ENCODE results near the gene CMTM8.

Gene CMTM8

DNA sequence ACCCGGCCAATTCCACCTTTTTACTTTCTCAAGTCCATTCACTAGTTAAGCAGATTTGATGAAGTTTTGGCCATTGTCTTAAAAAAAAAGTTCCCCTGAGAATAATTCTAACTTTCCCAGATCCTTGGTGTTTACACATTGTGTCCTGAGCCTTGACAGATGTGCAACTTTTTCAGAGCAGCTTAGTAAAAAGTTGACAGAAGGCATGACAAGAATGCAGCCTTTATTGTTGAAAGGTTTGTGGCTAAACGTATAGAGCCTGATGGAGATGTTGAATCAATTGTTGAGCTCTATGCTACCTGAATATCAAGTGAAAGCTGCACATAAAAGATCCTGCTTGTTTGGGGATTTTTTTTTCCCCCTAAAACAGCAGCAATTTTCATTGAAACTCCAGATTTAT is 77.8 kb downstream of the CMTM8 start:
- H3K4me3 Mint-ChIP-seq: no peak overlapping the region
- no peak overlapping the region for H3K27ac Mint-ChIP-seq (ENCODE audit: low read depth)
- H3K27me3 Mint-ChIP-seq: peaks cover 13% of the 10 kb centered on the region
- no peaks in the 10 kb centered on the region for H3K9me3 Mint-ChIP-seq
- peaks cover 11% of the 10 kb centered on the region for H3K4me1 Mint-ChIP-seq
- H3K36me3 Mint-ChIP-seq (ENCODE audit: insufficient read depth): no peaks in the 10 kb centered on the region
- ATAC-seq (replicated peaks; ENCODE audit: extremely low read depth, poor library complexity, severe bottlenecking) (no peak), DNase-seq (ENCODE audit: low spot score in 2 of 2) (no peak)

DNA sequence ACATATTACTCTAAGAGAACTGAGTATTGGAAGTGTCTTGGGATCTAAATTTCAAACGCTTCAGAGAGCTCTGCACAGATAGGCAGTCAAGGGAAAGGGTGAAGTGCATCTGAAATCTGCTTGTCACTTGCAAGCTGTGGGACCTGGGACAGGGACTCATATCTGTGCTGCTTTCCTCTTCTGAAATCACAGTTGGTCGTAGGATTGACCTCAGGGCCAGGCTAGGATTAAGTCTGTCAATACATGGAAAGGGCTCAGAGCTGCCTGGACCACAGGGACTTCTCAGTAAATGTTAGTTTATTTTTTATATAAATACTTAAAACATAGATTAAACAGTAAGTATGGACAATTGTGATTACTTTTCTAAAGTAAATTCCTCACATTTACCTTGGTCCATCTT is 78.5 kb downstream of the CMTM8 start:
- H3K4me3 Mint-ChIP-seq: no peak overlapping the region
- peaks cover 11% of the 10 kb centered on the region for H3K4me1 Mint-ChIP-seq
- H3K9me3 Mint-ChIP-seq: no peaks in the 10 kb centered on the region
- H3K27me3 Mint-ChIP-seq: peaks cover 13% of the 10 kb centered on the region
- no peak for DNase-seq (ENCODE audit: low spot score in 2 of 2)
- H3K36me3 Mint-ChIP-seq (ENCODE audit: insufficient read depth): no peaks in the 10 kb centered on the region
- no peak for ATAC-seq (replicated peaks; ENCODE audit: extremely low read depth, poor library complexity, severe bottlenecking)
- no peak overlapping the region for H3K27ac Mint-ChIP-seq (ENCODE audit: low read depth)

DNA sequence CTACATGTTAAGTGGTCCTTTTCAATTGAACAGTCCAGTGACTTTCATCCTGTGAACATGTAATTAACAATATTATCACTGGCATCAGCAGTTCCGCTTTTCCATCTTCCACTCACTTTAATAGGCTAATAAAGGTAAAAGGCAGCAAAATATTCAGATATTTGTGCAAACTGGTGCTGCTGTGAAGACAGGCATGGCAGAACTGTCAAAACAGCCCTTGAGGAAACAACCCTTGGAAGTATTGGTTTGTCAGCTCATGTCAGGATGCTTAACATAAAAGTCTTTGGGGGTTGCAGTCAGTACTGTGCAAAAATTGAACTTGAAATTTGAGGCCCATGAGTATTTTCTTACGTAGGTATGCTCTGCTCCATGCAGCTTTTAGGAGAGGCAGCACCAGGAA is 81.1 kb downstream of the CMTM8 start:
- ATAC-seq (replicated peaks; ENCODE audit: extremely low read depth, poor library complexity, severe bottlenecking): no peak
- DNase-seq (ENCODE audit: low spot score in 2 of 2): no peak
- H3K27ac Mint-ChIP-seq (ENCODE audit: low read depth): no peak overlapping the region
- no peaks in the 10 kb centered on the region for H3K9me3 Mint-ChIP-seq
- H3K36me3 Mint-ChIP-seq (ENCODE audit: insufficient read depth): no peaks in the 10 kb centered on the region
- no peak overlapping the region for H3K4me3 Mint-ChIP-seq
- H3K4me1 Mint-ChIP-seq: no peaks in the 10 kb centered on the region
- peaks cover 13% of the 10 kb centered on the region for H3K27me3 Mint-ChIP-seq

DNA sequence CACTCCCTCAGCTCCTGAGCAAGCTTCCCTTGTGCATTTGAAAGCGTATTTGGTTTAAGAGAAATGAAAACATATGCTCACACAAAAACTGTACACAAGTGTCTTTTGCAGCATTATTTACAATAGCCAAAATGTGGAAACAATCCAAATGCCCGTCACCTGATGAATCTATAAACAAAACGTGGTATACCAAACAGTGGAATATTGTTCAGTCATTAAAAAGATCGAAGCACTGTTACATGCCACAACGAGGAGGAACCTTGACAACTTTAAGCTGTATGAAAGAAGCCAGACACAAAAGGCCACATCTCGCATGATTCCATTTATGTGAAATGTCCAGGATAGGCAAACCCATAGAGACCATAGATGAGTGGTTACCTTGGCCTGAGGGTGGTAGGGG is 81.6 kb downstream of the CMTM8 start:
- Mint-ChIP-seq H3K9me3 (no peaks in the 10 kb centered on the region), H3K4me3 (no peak overlapping the region), H3K27ac (ENCODE audit: low read depth) (no peak overlapping the region), H3K36me3 (ENCODE audit: insufficient read depth) (no peaks in the 10 kb centered on the region), H3K27me3 (peaks cover 13% of the 10 kb centered on the region), H3K4me1 (no peaks in the 10 kb centered on the region)
- DNase-seq (ENCODE audit: low spot score in 2 of 2): no peak
- no peak for ATAC-seq (replicated peaks; ENCODE audit: extremely low read depth, poor library complexity, severe bottlenecking)

DNA sequence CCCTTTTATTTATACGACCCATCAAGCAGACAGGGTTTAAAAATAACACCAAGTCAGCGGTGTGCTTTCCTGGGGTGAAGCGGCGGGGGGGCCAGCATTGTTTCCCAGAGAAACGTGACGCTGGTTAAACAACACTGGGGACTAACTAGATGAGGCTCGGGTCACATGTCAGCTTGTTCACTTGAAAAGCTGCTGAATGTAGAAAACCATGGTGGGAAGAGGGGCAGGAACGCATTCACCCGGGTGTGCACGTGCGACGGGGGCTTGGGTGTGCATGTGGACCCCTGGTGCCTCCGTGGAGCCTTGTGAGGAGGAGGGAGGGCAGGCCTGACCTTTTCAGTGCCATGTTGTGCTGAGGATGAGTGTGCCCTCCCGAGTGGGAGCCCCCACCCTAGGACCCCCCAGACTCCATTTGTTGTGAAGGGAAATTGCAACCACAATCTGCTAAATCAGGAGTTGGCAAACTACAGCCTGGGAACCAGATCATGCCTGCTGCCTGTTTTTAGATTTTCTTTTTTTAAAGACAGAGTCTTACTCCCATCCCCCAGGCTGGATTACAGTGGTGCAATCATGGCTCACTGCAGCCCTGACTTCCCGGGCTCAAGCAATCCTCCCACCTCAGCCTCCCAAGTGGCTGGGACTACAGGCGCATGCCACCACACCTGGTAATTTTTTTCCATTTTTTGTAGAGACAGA is 82.8 kb downstream of the CMTM8 start:
- ATAC-seq (replicated peaks; ENCODE audit: extremely low read depth, poor library complexity, severe bottlenecking) (no peak), DNase-seq (ENCODE audit: low spot score in 2 of 2) (no peak)
- H3K27me3 Mint-ChIP-seq: peaks cover 13% of the 10 kb centered on the region
- H3K9me3 Mint-ChIP-seq: no peaks in the 10 kb centered on the region
- no peak overlapping the region for H3K4me3 Mint-ChIP-seq
- H3K4me1 Mint-ChIP-seq: no peaks in the 10 kb centered on the region
- H3K36me3 Mint-ChIP-seq (ENCODE audit: insufficient read depth): no peaks in the 10 kb centered on the region
- H3K27ac Mint-ChIP-seq (ENCODE audit: low read depth): no peak overlapping the region

DNA sequence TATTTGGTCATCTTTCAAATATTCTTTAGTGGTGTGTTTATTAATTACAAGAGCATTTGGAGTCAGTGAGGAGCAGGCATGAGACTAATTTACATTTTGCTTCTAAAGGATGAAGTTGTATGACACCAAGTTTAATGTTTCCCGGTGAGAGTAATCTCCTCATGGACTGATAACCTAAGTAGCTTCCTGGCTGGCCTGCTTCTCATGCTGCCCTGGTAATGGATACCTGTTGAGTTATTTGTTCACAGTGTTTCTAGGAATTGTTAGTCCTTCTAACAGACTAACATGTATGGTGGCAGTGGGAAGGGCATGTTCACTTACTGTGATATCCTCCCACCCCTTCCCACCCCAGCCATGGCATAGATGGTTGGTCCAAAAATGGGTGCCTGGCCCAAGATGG is 83.8 kb downstream of the CMTM8 start:
- Mint-ChIP-seq H3K27ac (ENCODE audit: low read depth) (no peak overlapping the region), H3K27me3 (peaks cover 13% of the 10 kb centered on the region), H3K4me3 (no peak overlapping the region), H3K4me1 (no peaks in the 10 kb centered on the region), H3K9me3 (no peaks in the 10 kb centered on the region), H3K36me3 (ENCODE audit: insufficient read depth) (no peaks in the 10 kb centered on the region)
- DNase-seq (ENCODE audit: low spot score in 2 of 2): no peak
- no peak for ATAC-seq (replicated peaks; ENCODE audit: extremely low read depth, poor library complexity, severe bottlenecking)

DNA sequence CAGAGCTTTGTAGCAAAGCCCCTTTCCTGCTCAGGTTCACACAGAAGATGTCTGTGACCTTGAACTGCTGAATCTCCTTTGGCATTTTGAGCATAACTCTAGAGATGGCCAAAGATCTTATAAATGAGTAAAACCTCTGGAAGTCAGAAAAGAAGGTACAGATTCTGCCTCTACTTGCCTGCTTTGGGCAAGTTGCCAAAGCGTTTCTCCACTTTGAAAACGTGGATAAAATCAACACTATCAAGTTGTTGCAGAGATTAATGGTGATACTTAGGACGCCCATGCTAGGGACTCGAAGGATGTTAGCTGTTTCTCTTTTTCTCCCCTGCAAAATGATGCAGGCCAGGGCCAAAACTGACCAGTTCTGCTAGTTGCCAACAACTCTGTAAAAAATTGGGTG is 85.1 kb downstream of the CMTM8 start:
- DNase-seq (ENCODE audit: low spot score in 2 of 2): no peak
- Mint-ChIP-seq H3K9me3 (no peaks in the 10 kb centered on the region), H3K4me1 (no peaks in the 10 kb centered on the region), H3K27me3 (peaks cover 13% of the 10 kb centered on the region), H3K27ac (ENCODE audit: low read depth) (no peak overlapping the region), H3K4me3 (no peak overlapping the region), H3K36me3 (ENCODE audit: insufficient read depth) (no peaks in the 10 kb centered on the region)
- ATAC-seq (replicated peaks; ENCODE audit: extremely low read depth, poor library complexity, severe bottlenecking): no peak

DNA sequence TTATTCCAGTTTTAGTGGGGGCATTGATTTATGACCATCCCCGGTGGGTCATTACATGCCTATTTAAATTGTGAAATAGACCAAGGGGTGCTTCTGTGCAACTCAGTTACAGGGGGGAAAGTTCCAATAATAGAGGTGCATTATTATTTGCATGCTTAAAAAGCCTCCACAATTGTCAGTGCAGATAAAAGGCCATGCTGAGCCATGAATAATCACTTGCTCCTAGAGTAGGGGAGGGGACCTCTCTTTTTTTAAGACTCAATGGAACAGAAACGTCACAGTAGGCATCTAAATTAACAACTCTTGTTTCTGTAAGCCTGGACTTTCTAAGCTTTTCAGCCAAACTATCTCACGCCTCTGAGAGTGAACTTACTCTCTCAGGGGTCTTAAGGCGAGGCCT is 86.7 kb downstream of the CMTM8 start:
- DNase-seq (ENCODE audit: low spot score in 2 of 2) (no peak), ATAC-seq (replicated peaks; ENCODE audit: extremely low read depth, poor library complexity, severe bottlenecking) (no peak)
- Mint-ChIP-seq H3K27ac (ENCODE audit: low read depth) (no peak overlapping the region), H3K9me3 (no peaks in the 10 kb centered on the region), H3K27me3 (peaks cover under 1% of the 10 kb centered on the region), H3K4me1 (no peaks in the 10 kb centered on the region), H3K4me3 (no peak overlapping the region), H3K36me3 (ENCODE audit: insufficient read depth) (no peaks in the 10 kb centered on the region)

DNA sequence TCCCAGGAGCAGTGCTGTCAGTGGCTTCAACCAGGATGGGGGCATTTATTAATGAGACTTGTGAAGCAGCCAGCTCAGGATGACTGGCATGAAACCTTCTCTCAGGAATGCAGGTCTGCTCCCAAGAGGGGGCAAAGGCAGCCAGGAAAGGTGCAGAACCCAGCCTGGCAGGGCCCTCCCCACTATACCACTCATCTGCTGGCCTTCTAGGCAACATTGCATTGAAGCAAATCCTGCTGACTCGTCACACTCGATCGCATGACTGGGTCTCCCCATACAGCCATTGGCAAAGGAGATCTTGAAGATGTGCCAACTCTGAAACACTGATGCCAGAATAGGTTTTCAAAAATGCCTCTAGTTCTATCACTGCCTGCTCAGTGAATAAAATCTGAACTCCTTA is 87.4 kb downstream of the CMTM8 start:
- ATAC-seq (replicated peaks; ENCODE audit: extremely low read depth, poor library complexity, severe bottlenecking) (no peak), DNase-seq (ENCODE audit: low spot score in 2 of 2) (no peak)
- Mint-ChIP-seq H3K9me3 (no peaks in the 10 kb centered on the region), H3K27ac (ENCODE audit: low read depth) (no peak overlapping the region), H3K36me3 (ENCODE audit: insufficient read depth) (no peaks in the 10 kb centered on the region), H3K27me3 (no peaks in the 10 kb centered on the region), H3K4me1 (no peaks in the 10 kb centered on the region), H3K4me3 (no peak overlapping the region)

DNA sequence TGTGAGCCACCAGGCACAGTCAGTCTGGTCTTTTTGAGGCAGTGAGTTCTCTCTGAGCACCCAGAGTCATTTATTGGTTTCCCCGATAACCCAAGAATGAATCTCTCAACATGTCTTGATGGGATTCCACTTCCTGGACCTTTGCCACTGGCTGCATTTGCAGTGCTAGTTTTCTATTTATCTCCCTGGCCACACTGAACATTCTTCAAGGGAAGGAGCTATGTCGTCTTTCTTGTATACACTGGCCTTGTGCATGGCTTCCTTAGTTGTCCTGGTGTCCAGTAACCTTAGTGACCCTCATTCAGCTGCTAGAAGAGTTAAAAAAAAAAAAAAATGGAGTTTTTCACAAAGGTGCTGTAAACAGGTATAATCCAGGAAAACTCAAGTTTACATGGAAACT is 88.3 kb downstream of the CMTM8 start:
- DNase-seq (ENCODE audit: low spot score in 2 of 2): no peak
- no peak for ATAC-seq (replicated peaks; ENCODE audit: extremely low read depth, poor library complexity, severe bottlenecking)
- no peaks in the 10 kb centered on the region for H3K36me3 Mint-ChIP-seq (ENCODE audit: insufficient read depth)
- no peak overlapping the region for H3K4me3 Mint-ChIP-seq
- H3K27ac Mint-ChIP-seq (ENCODE audit: low read depth): no peak overlapping the region
- no peaks in the 10 kb centered on the region for H3K27me3 Mint-ChIP-seq
- H3K9me3 Mint-ChIP-seq: no peaks in the 10 kb centered on the region
- H3K4me1 Mint-ChIP-seq: no peaks in the 10 kb centered on the region

DNA sequence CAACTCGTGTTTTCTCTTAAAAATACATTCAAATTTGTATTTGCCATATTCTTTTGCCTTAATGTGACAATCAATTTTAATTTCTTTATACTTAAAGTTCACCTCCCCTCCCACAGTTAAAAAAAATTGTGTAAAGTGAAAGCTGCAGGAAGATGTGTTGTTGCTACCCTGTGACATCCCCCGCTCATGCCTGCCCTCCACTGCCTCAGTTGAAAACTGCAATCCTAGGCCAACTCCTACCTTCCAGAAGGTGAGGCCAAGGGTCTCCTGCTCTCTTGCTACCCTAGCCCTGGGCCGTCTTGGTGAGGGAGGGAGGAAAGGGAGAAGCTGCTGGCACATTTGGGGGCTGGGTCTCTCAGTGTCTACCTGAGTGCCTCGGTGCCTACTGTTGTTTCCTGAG is 96.2 kb downstream of the CMTM8 start:
- H3K27ac Mint-ChIP-seq (ENCODE audit: low read depth): no peak overlapping the region
- no peak for ATAC-seq (replicated peaks; ENCODE audit: extremely low read depth, poor library complexity, severe bottlenecking)

DNA sequence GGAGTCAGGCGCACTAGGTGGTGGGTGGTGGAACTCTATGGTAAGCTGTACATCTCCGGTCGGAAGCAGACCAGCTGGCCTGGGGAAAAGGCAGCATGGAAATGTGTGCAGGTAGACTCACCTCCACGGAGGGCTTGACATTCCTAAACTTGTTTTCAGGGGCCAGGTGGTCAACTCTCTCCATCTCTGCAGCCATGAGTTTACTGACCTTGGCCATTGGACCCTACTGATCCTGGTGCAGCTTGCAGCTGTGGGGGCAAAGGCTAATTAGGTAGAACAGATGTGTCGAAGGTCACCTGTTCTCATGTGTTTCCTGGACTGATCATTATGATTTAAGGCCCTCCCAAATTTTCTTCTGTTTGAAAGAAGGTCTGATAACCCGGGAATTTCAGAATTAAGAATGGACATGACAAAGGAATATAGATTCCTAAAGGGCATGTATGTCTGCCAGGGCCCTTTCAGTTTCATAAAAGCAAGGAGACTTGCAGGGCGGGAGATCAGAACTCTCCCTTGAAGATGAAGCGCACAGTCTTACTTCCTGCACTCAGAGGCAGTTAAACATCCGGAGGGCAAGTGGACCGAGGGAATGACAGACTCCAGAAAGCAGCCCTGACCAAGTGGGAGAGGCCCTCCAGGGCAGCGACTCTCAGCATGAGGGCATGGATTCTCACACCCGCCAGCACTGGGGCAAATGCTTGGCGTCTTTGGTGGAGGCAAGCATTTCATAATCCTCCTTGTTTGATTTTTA is 97.1 kb downstream of the CMTM8 start:
- ATAC-seq (replicated peaks; ENCODE audit: extremely low read depth, poor library complexity, severe bottlenecking): no peak

More for the DNA sequence above, 96.2 kb downstream of the CMTM8 start:
- Mint-ChIP-seq H3K36me3 (ENCODE audit: insufficient read depth) (no peaks in the 10 kb centered on the region), H3K4me3 (no peak overlapping the region), H3K27me3 (no peaks in the 10 kb centered on the region), H3K9me3 (no peaks in the 10 kb centered on the region), H3K4me1 (peaks cover 6% of the 10 kb centered on the region)
- DNase-seq (ENCODE audit: low spot score in 2 of 2): no peak

DNA sequence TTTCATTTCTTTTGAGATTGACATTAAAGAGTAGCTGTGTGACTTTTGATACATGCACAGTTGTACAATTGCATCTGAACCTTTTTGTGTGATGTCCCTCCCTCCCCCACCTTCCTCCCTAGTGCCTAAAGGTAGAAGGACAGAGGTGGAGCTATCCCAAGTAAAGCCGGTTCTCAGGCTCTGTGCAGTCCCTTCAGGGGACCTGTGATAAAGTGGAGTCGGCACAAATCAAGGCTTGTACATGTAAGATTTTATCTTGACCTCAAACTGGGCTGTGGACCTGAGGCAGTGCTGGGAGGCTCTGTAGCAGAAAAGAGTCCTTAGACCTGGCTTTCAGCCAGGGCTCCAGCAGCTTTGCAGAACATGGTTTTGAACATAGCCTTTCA is 97.6 kb downstream of the CMTM8 start:
- Mint-ChIP-seq H3K27ac (ENCODE audit: low read depth) (no peak overlapping the region), H3K27me3 (no peaks in the 10 kb centered on the region), H3K9me3 (no peaks in the 10 kb centered on the region), H3K36me3 (ENCODE audit: insufficient read depth) (no peaks in the 10 kb centered on the region), H3K4me1 (peaks cover 6% of the 10 kb centered on the region), H3K4me3 (no peak overlapping the region)
- DNase-seq (ENCODE audit: low spot score in 2 of 2) (no peak), ATAC-seq (replicated peaks; ENCODE audit: extremely low read depth, poor library complexity, severe bottlenecking) (no peak)

More for the DNA sequence above, 97.1 kb downstream of the CMTM8 start:
- Mint-ChIP-seq H3K4me3 (no peak overlapping the region), H3K36me3 (ENCODE audit: insufficient read depth) (no peaks in the 10 kb centered on the region), H3K9me3 (no peaks in the 10 kb centered on the region), H3K27me3 (no peaks in the 10 kb centered on the region), H3K27ac (ENCODE audit: low read depth) (no peak overlapping the region), H3K4me1 (peaks cover 6% of the 10 kb centered on the region)
- no peak for DNase-seq (ENCODE audit: low spot score in 2 of 2)

Measured in central memory CD8-positive, alpha-beta T cell (primary cell).